A549 (cell line): ENCODE data around the gene TMEM141. TPM values are rescaled to one million over a fixed set of nuclear protein-coding genes. Genes with fewer than 3 reads are reported as not detected.
"Not testable (repeated sequence)": the region's sequence is repeated elsewhere in the genome, so short reads cannot be mapped to it uniquely, and the experiment has no call there.

Source experiments
- ATAC-seq, 2 experiments: fragments of 200-7000 bp in 1 of 2; fragments of >200 bp in 1 of 2; cut with Nextera tagmentation in 1 of 2; cut with Tn5 transposase in 1 of 2; 3 replicates each; pipeline versions ENCODE4 v1.8.0 to v1.9.1; 2018 to 2020; ENCODE audit warnings: mild to moderate bottlenecking in 1 of 2, moderate library complexity in 1 of 2
- CTCF ChIA-PET: fragments of 300-600 bp; sonication (Branson Sonifier 250); formaldehyde crosslinking; extraction: SDS; loops from one replicate; lab custom pipeline; 2021; ENCODE audit warnings: antibody characterized with exemption, inconsistent platforms; lab: Yijun Ruan, JAX
- POLR2A ChIA-PET: fragments of 350-600 bp; formaldehyde crosslinking; extraction: SDS; loops from one replicate; lab custom pipeline; 2021; ENCODE audit warnings: antibody characterized with exemption, inconsistent platforms; lab: Yijun Ruan, JAX
- DNase-seq, 2 experiments: peaks; one replicate each; pipeline versions ENCODE4 v3.0.0 to v3.0.0-alpha.2; 2011 to 2016; ENCODE audit warnings: low read depth in 1 of 2, low spot score in 1 of 2
- FAIRE-seq: peaks from 2 replicates; lab custom pipeline; 2011; peaks lifted over from hg19 to GRCh38; lab: Jason Lieb, UNC
- H3K27ac ChIP-seq, 2 experiments: fragments of >200 bp; sonication (Bioruptor Twin); formaldehyde crosslinking; 3 replicates each; pipeline ENCODE4 v1.5.1; 2016 to 2017
- H3K4me1 ChIP-seq: fragments of >200 bp; sonication (Bioruptor Twin); formaldehyde crosslinking; 3 replicates; pipeline ENCODE4 v1.6.1; 2016
- H3K4me2 ChIP-seq: fragments of >200 bp; sonication (Bioruptor Twin); formaldehyde crosslinking; 3 replicates; pipeline ENCODE4 v1.6.1; 2016
- H3K4me3 ChIP-seq: fragments of >200 bp; sonication (Bioruptor Twin); formaldehyde crosslinking; 3 replicates; pipeline ENCODE4 v1.5.1; 2016
- H3K9me3 ChIP-seq: fragments of >200 bp; sonication (Bioruptor Twin); formaldehyde crosslinking; 3 replicates; pipeline ENCODE4 v1.6.1; 2016
- CBX8 ChIP-seq: fragments of 200-600 bp; sonication (generic); IDR thresholded peaks from 2 replicates; pipeline ENCODE4 v1.6.1; 2016
- CHD2 ChIP-seq: fragments of 150-350 bp; IDR thresholded peaks from 2 replicates; pipeline ENCODE4 v1.6.1; 2014; ENCODE audit warnings: low read length; ENCODE audit not compliant: partially characterized antibody
- CTCF ChIP-seq: fragments of >200 bp; sonication (Bioruptor Twin); formaldehyde crosslinking; IDR thresholded peaks from 3 replicates; pipeline ENCODE4 v1.5.1; 2016
- ESRRA ChIP-seq: fragments of 150-350 bp; IDR thresholded peaks from 2 replicates; pipeline ENCODE4 v1.6.1; 2014; ENCODE audit warnings: mild to moderate bottlenecking, low read length, borderline replicate concordance
- FOSL2 ChIP-seq, 2 experiments: fragments of 450-650 bp in 1 of 2; fragments of >200 bp in 1 of 2; sonication (Bioruptor Twin) in 1 of 2; formaldehyde crosslinking; IDR thresholded peaks; 2 replicates each; pipeline versions ENCODE4 v1.5.0 to v1.6.1; 2016 to 2020; ENCODE audit warnings: mild to moderate bottlenecking in 1 of 2, moderate library complexity in 1 of 2
- GATA3 ChIP-seq: IDR thresholded peaks from 2 replicates; pipeline ENCODE4 v1.6.1; 2012; ENCODE audit warnings: borderline replicate concordance
- HOXB5 ChIP-seq: fragments of 250-450 bp; sonication (Bioruptor Pico); IDR thresholded peaks from 2 replicates; pipeline ENCODE4 v1.5.0; 2020; ENCODE audit warnings: mild to moderate bottlenecking, moderate library complexity
- JUN ChIP-seq, 2 experiments: fragments of >200 bp; sonication (Bioruptor Twin); formaldehyde crosslinking; IDR thresholded peaks; 2 replicates in 1 of 2; 3 replicates in 1 of 2; pipeline ENCODE4 v1.6.1; 2016 to 2017
- KDM1A ChIP-seq: fragments of 200-600 bp; sonication (generic); IDR thresholded peaks from 2 replicates; pipeline ENCODE4 v1.6.1; 2016; ENCODE audit warnings: low read depth, mild to moderate bottlenecking
- MAFK ChIP-seq: fragments of 450-650 bp; IDR thresholded peaks from 2 replicates; pipeline ENCODE4 v1.6.1; 2014; ENCODE audit not compliant: partially characterized antibody
- MAX ChIP-seq: IDR thresholded peaks from 2 replicates; pipeline ENCODE4 v1.6.1; 2012
- MAZ ChIP-seq: fragments of 150-350 bp; IDR thresholded peaks from 2 replicates; pipeline ENCODE4 v1.6.1; 2014; ENCODE audit warnings: antibody characterized with exemption, low read depth, low read length, borderline replicate concordance
- NFE2L2 ChIP-seq: fragments of 150-350 bp; conservative IDR thresholded peaks from 2 replicates; pipeline ENCODE4 v1.6.1; 2014; ENCODE audit warnings: low read length
- POLR2AphosphoS2 ChIP-seq: conservative IDR thresholded peaks from 2 replicates; pipeline ENCODE4 v1.6.1; 2012; ENCODE audit warnings: low read length, improper control_type of control experiment, inconsistent platforms
- RAD21 ChIP-seq, 2 experiments: fragments of >200 bp in 1 of 2; sonication (Bioruptor Twin) in 1 of 2; formaldehyde crosslinking in 1 of 2; IDR thresholded peaks in 1 of 2; conservative IDR thresholded peaks in 1 of 2; 2 replicates in 1 of 2; 3 replicates in 1 of 2; pipeline ENCODE4 v1.6.1; 2012 to 2018; ENCODE audit warnings: inconsistent platforms in 1 of 2
- RNF2 ChIP-seq: fragments of 200-600 bp; sonication (generic); IDR thresholded peaks from 2 replicates; pipeline ENCODE4 v1.6.1; 2016; ENCODE audit warnings: low read depth, mild to moderate bottlenecking, antibody characterized with exemption, moderate library complexity, borderline replicate concordance
- SMC3 ChIP-seq: fragments of >200 bp; sonication (Bioruptor Twin); formaldehyde crosslinking; IDR thresholded peaks from 3 replicates; pipeline ENCODE4 v1.6.1; 2018; ENCODE audit warnings: inconsistent platforms
- SREBF2 ChIP-seq: fragments of 450-650 bp; IDR thresholded peaks from 2 replicates; pipeline ENCODE4 v1.6.1; 2014; ENCODE audit warnings: mild to moderate bottlenecking, moderate library complexity
- TFCP2L1 ChIP-seq: fragments of 250-450 bp; sonication (Bioruptor Pico); IDR thresholded peaks from 2 replicates; pipeline ENCODE4 v1.5.0; 2021; ENCODE audit warnings: mild to moderate bottlenecking
- ZFP36 ChIP-seq: fragments of 450-650 bp; IDR thresholded peaks from 2 replicates; pipeline ENCODE4 v1.6.1; 2014; ENCODE audit warnings: borderline replicate concordance; ENCODE audit not compliant: partially characterized antibody
- ZNF302 ChIP-seq: fragments of 250-450 bp; sonication (Bioruptor Pico); IDR thresholded peaks from 2 replicates; pipeline ENCODE4 v1.9.0; 2021; ENCODE audit warnings: inconsistent platforms, mild to moderate bottlenecking, moderate library complexity
- WGBS: methylation state at CpG from one replicate; pipeline ENCODE4 v1.1.6; 2017; ENCODE audit errors: missing lambda C conversion rate; 5-methylcytosine and 5-hydroxymethylcytosine counted together
- polyA plus RNA-seq, 4 experiments: library from polyadenylated mRNA; depleted of rRNA in 3 of 4; stranded (reverse); fragments of >200 nt; fragmentation: RNase III in 1 of 4; extraction: RNeasy Plus Mini Kit Qiagen cat#74134 plus additional on column Dnase treatment in 1 of 4; gene quantifications; 2 replicates in 3 of 4; 3 replicates in 1 of 4; pipeline ENCODE4 v1.2.3, GENCODE V29; 2011 to 2017

Gene TMEM141
- polyA plus RNA-seq, 2 of the 4 experiments (the other 2 are of a cell fraction), result 64.5 to 70.7 TPM

- peak; percentile 63 to 81 for DNase-seq
- peak overlapping the region; percentile 64; the same call in 2 of the 3 replicates for H3K4me2 ChIP-seq
- not testable (repeated sequence) for H3K9me3 ChIP-seq
- TF ChIP-seq MAZ (0 out of 2 replicates have a peak, but pooled peaks have one; percentile 16), SMC3 (0 out of 3 replicates have a peak, but pooled peaks have one; percentile 7), RAD21 (conservative IDR thresholded peaks at IDR 0.05 in 1 of 2, IDR thresholded peaks at IDR 0.05 in 1 of 2) (peak in 1 of 2 experiments; percentile 43; a peak in 2 of 5 replicates), CTCF (peak; percentile 58), MAX (0 out of 2 replicates have a peak, but pooled peaks have one; percentile 36)
- TF ChIP-seq, all 56 proteins: peak for 5; not testable (repeated sequence) for 51
- ATAC-seq (peak; percentile 80 to 82), FAIRE-seq (peak; percentile 96)
- CTCF ChIA-PET, result interaction anchor here (0.7 to 28.0 kb wide), 15 partner anchors 15 to 268 kb away, joined by 3 to 625 read pairs (median 4); partner anchors contain the start of genes LCN10, LCN6, RABL6 and TMEM141
- Histone ChIP-seq H3K27ac (peak overlapping the region; percentile 39 to 63; a peak in 3 of 6 replicates), H3K4me1 (peaks cover 12% of the 10 kb centered on the region)
- POLR2A ChIA-PET, H3K4me3 ChIP-seq: not testable (repeated sequence)
- WGBS, result 26% methylated on average over 20 of the region's 22 CpGs
Observed at GRCh38 chr9:136760834-136761544, 30.2 kb upstream of the TMEM141 start.

- DNase-seq (no peak), ATAC-seq (no peak), FAIRE-seq (no peak)
- Histone ChIP-seq H3K4me3 (no peak overlapping the region), H3K4me2 (no peak overlapping the region), H3K4me1 (peaks cover 12% of the 10 kb centered on the region), H3K9me3 (no peaks in the 10 kb centered on the region), H3K27ac (no peak overlapping the region)
- 64% methylated on average over 5 of the region's 13 CpGs for WGBS
- no peak for TF ChIP-seq GATA3
- TF ChIP-seq ZFP36, result peak; percentile 88
- 0 out of 2 replicates have a peak, but pooled peaks have one; percentile 17 for TF ChIP-seq KDM1A
- CTCF ChIA-PET, result interaction anchor here (0.9 to 28.0 kb wide), 11 partner anchors 15 to 130 kb away, joined by 3 to 625 read pairs (median 5); partner anchors contain the start of genes LCN10, LCN6, RABL6 and TMEM141
- POLR2A ChIA-PET, result no interaction called here
Observed at GRCh38 chr9:136761545-136761981, 29.6 kb upstream of the TMEM141 start.

- H3K9me3 ChIP-seq, result no peaks in the 10 kb centered on the region
- peak overlapping the region in 1 of 2 experiments; percentile 14; a peak in 2 of 6 replicates for H3K27ac ChIP-seq
- ChIA-PET CTCF (interaction anchor here (1.3 to 28.0 kb wide), 5 partner anchors 16 to 38 kb away, joined by 4 to 625 read pairs (median 11); partner anchors contain the start of genes LCN10, LCN6 and TMEM141), POLR2A (no interaction called here)
- FAIRE-seq (no peak), DNase-seq (no peak), ATAC-seq (no peak)
- no peak for TF ChIP-seq CHD2
- TF ChIP-seq JUN (IDR thresholded peaks at IDR 0.05), result no peak
- TF ChIP-seq HOXB5, result no peak
- no peak for TF ChIP-seq CBX8
- no peak for TF ChIP-seq ZNF302 (CRISPR knock-in tag)
- no peak for TF ChIP-seq MAFK
- no peak for TF ChIP-seq POLR2AphosphoS2
- no peak for TF ChIP-seq FOSL2 (IDR thresholded peaks at IDR 0.05)
- no peak for TF ChIP-seq FOSL2 (CRISPR knock-in tag; IDR thresholded peaks at IDR 0.05)
- TF ChIP-seq ESRRA, result no peak
- TF ChIP-seq RNF2, result no peak
- TF ChIP-seq SREBF2, result no peak
- no peak for TF ChIP-seq NFE2L2
- no peak for TF ChIP-seq TFCP2L1
- H3K4me1 ChIP-seq, result peaks cover 16% of the 10 kb centered on the region
- H3K4me2 ChIP-seq, result no peak overlapping the region; the same call in 2 of the 3 replicates
- no peak overlapping the region for H3K4me3 ChIP-seq
- WGBS, result 88% methylated on average over 11 of the region's 17 CpGs
Observed at GRCh38 chr9:136762221-136762691, 28.9 kb upstream of the TMEM141 start.
